ENCODE measurements around the gene SUPT16H.
"Not testable (repeated sequence)": the region's sequence is repeated elsewhere in the genome, so short reads cannot be mapped to it uniquely, and the experiment has no call there.

The SUPT16H gene

DNA sequence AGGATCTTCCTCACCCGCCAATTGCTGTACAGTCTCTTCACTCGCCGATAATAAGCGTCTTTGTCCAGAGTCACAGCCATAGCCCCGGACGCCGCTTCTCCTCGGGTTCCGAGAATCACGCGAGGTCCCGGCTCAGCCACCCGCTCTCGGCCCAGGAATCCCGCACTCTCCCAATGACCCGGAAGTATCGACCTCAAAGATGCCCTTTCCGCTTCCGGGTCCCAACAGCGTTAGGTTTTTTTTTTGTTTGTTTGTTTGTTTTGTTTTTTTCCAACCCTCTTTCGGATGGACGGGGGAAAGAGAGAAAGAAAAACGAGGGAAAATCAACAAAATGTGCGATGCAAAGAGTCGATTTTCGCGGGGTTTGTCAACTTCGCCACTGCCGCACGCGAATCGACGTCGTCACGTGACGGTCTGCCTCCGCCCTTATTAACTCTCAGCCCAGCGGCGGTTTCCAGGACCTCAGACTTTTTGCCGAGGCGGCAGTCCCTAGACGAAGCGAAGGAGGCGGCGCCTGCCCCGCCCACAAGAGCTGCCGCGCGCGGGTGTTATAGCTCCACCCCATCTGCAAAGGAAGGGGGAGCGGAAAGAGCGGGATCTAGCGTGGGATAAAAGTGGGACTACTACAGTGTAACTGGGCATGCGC is at the start of gene SUPT16H:
Gene SUPT16H, minus strand, starts transcription at position 172 of the 646 bp plus-strand sequence. Its CDS starts 92 bp downstream, at position 80.
- DNase-seq (ENCODE audit: low read depth), result peak; percentile 94

DNA sequence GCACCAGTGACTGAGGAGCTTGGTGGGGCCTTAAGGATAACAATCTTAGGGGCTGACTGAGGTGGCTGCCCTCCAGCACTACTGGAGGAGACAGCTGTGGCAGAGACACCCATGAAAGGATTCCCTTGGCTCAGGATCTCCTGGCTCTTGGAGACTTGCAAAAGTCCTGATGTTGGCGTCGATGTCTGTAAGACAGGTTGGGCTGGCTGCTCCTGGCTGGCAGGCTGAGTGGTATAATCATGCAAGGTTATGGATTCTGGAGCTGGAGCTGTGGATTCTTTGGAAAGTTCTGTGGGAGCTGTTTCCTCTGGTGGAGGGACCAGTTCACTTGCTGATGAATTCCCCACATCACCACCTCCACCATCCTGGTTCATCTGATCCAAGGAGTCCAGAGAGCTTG is 47.3 kb upstream of the SUPT16H start:
- DNase-seq (ENCODE audit: low read depth), result no peak

DNA sequence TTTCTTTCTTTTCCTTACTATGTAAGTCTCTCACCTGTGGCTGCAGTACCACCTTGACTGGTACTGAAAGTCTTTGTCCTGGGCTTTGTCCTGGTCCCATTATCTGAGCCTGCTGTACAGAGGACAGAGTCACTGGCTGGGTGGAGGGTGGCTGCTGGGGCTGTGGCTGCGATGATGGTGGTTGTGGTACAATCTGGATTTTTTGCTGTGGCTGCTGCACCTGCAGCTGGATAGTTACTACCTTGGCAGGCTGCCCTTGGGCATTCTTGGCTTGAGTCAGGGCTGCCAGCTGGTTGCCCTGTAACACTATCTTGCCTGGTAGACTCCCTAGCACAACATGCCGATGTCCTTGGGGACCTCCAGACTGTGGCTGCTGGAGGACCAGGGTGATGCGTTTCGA is 45.1 kb upstream of the SUPT16H start:
- no peak for DNase-seq (ENCODE audit: low read depth)

DNA sequence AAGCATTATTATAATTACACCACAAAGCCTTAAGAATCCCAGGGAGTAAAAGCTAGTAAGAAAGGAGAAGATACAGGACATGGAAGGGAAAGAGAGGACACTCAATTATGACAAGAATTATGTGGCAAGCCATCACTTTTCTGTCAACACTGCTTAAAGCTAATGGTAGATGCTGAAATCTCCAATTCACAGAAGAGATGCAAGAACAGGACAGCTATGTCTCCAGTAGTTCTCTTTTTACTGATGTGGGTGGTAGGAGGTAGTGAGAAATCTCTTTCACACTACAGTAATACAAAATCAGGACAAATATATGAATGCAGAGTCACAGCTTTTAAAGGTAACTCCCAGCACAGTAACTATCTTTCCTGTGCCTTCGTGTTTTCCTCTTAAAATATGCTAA is 42.9 kb upstream of the SUPT16H start:
- no peak for DNase-seq (ENCODE audit: low read depth)

DNA sequence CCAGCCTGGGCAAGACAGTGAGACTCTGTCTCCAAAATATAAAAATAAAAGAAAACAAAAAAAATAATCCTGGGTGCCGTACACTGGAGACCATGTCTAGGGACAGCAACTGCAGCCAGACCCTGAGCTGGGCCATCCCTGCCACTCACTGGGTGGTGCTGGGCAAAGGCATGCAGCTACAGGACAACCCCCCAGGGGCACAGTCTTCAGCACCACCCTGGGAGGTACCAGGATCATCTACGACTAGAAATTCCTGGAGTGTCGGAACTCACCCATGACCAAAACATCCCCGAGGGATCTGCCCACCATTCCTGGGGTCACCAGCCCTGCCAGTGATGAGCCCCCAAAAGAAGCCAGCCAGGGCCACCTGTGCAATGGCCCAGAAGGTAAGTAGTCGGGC is 35.7 kb upstream of the SUPT16H start:
- DNase-seq (ENCODE audit: low read depth), result no peak

DNA sequence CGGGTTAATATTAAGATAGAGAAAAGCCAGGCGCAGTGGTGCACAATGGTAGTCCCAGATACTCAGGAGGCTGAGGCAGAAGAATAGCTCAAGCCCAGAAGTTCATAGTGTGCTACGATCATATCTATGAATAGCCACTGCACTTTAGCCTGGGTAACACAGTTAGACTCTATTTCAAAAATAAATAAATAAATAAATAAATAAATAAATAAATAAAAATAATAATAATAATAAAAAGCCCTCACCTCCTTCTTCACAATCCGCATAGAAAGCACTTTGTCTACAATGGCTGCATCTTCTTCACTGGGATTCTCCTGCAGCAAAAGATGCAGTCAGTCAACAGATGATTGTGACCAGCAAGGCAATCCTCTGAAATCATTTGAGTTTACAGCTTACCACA is 31.5 kb upstream of the SUPT16H start:
- no peak for DNase-seq (ENCODE audit: low read depth)

DNA sequence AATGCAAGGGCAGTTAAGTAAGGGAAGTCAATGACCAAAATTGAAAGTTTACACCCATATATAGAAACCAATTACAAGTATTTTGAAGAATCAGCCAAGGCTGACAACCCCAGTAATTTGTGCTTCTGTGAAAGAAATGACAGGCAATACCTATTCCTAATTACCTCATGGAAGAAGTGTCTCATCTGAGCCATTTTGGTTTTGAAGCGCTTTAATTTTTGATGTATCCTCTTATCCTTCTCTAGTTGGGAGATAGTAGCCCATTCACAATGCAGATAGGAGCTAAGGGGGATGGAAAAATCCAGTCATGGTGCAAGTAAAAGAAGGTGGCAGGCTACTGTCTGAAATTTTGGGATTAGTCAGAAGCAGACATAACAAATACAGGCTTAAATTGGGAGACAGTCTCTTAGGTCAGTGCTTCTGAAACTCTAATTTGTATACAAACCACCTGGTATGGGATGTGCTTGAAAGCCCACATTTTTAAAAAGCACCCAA is 30.4 kb upstream of the SUPT16H start:
- DNase-seq (ENCODE audit: low read depth), result no peak

DNA sequence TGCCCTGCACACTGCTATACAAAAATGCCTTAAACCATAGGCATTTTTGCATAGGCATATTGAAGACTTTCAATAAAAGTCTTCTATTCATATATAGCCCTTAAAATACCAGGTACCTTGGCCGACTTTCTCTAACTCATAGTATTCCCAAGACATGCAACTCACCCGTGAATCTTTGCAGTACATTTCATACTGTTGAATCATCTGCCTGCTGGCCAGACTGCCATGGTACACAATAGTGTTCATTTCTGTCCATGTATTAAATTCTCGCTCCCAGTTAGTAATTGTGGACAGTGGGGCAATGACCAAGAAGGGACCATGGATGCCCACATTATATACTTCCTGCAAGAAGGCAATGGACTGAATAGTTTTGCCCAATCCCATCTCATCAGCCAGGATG is 24.3 kb upstream of the SUPT16H start:
- DNase-seq (ENCODE audit: low read depth), result no peak

DNA sequence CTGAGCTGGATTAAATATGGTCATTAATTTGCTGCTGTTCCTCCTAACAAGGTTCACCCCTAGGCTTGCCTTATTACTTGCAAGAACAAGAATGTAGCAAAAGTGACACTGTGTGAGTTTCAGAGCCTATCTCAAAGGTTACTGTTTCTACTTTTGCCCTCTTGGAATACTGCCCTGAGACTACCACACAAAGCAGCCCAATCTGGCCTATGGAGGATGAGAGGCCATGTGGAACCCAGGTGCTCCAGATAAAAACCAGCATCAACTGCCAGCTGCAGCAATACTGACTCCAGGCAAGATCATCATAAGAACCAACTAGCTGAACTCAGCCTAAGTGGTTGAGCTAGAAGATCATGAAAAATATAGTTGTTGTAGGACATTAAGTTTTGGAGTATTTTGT is 22.4 kb upstream of the SUPT16H start:
- DNase-seq (ENCODE audit: low read depth), result no peak

DNA sequence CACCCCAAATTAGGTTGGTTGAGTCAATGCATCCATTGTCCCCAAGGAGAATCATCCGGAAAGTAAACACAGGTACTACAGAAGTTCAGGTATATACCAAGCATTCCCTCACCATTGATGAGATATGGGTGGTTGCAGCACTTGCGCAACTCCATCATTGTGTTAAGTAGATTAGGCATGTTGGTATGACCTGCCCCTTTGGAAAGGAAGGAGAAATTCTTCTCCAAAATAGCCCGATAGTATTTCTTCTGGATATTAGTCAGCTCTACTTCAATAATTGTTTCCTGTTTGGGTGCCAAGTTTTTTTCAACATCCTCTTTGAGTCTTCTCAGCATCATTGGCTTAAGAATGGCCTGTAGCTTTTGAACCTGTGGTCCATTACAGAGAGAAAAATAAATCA is 21.3 kb upstream of the SUPT16H start:
- no peak for DNase-seq (ENCODE audit: low read depth)

DNA sequence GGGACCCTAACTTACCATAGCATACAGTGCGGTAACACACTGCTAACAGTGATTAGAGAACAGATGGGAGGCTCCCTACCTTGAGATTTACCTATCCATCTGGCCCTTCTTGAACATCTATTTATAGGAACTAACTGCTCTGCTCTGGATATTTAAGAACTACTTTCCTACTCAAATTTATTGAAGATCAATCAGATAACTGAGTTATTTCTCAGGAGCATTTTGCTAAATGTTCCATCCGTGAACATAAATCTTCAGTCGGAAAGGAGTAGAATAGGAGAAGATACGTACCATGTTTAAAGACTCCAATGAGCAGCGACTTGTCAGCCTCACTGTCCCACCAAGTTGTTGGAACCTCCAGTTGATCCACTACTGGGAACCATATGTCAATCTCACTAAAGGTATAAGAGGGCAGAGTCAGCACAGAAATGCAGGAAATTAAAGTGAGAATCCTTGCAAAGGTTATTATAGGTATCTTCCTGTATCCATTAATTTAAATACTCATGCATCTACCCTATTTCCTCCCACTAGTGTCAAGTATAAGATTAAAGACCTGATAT is 15.6 kb upstream of the SUPT16H start:
- no peak for DNase-seq (ENCODE audit: low read depth)

DNA sequence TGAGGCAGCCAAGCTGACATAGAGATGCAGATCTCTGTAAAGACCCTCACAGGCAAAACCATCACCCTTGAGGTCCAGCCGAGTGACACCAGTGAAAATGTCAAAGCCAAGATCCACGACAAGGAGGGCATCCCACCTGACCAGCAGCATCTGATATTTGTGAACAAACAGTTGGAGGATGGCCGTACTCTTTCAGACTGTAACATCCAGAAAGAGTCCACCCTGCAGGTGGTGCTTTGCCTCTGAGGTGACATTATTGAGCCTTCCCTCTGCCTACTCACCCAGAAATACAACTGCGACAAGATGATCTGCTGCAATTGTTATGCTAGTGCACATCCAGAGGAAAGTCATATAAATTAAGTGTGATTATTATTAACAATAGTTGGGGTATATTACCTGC is 15.1 kb upstream of the SUPT16H start:
- no peak for DNase-seq (ENCODE audit: low read depth)

DNA sequence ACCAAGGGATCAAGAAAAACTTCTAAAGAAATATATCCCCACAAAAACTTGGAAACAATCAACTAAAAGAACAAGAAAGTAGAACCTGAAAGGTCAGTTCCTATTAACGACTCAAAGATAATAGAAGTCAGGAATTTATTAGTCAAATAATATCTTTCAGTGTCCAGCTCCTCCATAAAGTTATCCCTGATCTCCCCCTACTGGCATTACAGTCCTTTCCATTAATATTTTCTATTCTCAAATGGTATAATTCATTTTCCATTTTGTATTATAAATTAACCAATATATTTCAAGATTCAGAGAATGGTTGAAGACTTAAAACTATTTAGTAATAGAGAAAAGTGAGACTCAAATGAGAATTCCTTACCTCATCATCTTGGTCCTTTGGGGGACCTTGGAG is 11.6 kb upstream of the SUPT16H start:
- DNase-seq (ENCODE audit: low read depth), result no peak

DNA sequence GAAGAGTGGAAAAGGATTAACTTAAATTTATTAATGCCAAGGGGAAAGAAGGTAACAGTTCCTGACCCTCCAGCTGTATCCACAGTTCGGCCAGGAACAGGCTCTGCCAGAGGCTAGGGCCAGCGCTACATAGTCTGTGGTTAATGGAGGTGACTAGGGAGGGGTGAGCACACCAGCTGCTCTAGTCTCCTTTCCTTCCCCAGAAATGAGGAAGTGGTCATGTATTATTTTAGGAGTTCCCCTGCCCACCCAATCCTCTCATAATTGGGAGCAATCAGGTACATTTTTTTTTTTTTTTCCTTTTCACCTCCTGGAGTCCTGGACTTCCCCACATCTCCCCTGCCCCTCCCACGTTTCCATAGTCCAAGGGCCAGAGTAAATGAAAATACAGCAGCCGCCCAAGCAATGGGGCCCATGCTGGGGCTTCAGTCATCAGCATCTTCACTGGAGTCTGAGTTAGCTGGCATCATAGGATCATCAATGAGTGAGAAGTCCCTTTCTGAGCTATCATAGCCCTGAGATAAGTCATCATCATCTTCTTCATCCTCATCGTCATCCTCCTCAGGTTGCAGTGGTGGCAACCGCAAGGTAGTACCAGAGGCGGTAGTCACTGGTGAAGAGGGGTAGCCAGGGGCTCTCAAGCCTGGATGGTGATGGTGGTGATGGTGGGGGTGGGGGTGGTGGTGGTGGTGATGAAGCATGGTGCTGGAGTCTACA is 1.5 kb upstream of the SUPT16H start:
- no peak for DNase-seq (ENCODE audit: low read depth)

DNA sequence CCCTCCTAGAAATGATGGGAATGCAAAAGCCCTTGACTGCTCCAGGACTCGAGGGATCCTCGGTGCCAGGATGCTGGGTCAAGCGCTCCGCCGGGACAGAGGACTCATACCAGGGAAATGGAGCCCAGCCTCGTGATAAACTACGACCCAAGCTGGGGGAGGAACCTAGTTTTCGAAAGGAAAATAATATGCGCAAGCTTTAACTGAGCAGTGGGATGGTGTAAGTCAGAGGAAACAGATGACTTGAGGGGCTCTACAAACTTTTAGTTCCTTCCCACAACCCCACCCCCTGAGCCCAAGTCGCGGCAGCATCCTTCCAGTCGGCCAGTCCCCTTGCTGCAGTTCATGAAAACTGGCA is 654 bp upstream of the SUPT16H start:
- no peak for DNase-seq (ENCODE audit: low read depth)

DNA sequence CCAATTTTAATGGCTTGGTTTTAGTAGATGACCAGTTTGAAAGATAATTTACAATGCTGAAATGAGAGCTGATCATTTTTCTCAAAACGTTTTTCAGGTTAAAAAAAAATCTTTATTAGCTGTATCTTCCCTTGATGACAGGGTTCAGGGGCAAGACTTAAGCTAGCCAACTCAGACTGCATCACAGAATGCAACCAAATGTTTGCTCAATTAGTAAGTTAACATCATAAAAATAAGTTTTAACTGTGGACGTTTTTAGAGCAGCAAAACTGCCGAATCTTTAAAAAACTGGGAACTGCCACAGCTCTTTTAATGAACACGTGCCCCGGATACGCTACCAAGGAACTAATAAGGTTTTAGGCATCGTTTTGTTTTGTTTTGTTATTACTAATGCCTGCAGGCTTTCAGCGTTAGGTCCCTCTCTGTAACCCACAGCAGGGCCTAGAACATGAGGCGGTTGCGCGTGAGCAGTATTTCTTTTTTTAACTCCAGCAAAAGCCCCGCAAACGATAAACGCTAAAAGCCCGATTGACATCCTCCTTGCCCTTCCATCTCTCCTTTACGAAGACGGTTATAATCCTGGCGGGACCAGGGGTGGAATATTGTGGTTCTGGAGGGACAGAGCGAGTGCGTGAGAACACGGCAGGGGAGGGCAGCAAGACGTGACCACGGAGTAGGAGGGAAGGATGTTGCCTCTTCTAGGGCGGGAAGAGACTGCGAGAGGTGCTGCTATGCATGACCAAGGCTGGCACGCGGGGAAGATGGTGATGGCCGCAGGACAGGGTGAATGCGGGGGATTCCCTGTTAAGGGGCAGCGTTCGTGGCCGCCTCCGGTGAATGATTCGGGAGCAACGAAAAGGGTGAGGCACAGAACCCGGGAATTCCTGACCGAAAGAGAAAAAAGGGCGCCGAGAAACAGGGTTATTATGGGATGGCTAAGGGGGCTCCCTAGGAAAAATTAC is 652 bp downstream of the SUPT16H start:
- peak; percentile 39 for DNase-seq (ENCODE audit: low read depth)

DNA sequence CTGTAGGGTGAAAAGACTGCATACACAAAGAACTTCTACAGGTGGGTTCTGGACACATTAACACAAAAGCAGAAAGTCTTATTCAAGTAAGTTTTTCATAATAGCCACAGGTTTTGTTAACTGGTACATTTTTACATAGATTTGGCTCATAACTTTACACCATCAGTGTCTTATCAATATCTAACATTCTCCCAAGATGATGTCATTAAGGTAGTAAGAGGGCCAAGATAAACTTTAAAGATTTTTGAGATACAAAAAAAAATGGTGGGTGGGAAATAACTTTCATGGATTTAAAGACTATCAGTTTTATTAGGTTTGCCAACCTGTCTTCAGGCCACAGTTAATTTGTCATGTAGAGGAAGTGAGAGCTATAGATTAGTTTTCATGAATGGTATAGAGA is 1.7 kb downstream of the SUPT16H start:
- DNase-seq (ENCODE audit: low read depth), result no peak

DNA sequence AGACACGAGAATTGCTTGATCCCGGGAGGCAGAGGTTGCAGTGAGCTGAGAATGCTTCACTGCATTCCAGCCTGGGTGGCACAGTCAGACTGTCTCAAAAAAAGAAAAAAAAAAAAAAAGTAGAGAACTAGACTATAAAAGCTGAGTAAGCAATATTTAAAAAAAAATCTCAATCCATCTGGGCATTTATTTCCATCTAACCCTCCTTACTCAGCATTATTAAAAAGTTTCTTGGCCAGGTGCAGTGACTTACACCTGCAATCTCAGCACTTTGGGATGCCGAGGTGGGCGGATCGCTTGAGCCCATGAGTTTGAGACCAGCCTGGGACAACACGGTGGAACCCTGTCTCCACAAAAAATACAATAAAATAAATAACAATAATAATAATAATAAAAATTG is 4.5 kb downstream of the SUPT16H start:
- DNase-seq (ENCODE audit: low read depth), result no peak

DNA sequence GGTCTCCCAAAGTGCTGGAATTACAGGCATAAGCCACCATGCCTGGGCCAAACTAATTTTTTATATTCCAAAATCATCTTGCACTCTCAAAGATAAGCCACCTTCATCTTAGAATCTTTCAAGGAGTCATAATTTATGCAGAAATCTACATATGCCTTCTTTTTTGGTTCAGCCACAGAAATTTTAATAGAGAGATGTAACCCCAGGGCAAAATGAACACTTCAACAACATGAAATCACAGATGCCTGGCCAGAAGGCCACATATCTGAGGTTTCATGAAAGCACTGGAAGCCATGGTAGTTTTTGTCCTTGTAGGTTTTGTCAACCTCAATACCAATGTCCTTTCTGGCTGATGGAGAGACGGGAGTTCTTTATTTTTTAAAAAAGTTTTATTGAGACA is 9.8 kb downstream of the SUPT16H start:
- DNase-seq (ENCODE audit: low read depth), result no peak

DNA sequence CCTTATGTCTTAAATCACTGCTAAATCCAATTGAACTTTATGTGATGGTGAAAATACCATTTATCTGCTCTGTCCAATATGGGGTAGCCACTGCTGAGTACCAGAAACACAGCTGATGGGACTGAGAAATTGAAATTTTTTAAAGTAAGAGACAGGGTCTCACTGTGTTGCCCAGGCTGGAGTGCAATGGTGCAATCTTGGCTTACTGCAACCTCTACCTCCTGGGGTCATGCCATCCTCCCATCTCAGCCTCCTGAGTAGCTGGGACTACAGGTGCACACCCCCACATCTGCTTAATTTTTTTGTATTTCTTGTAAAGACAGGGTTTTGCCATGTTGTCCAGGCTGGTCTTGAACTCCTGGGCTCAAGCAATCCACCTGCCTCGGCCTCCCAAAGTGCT is 11.0 kb downstream of the SUPT16H start:
- not testable (repeated sequence) for DNase-seq (ENCODE audit: low read depth)

DNA sequence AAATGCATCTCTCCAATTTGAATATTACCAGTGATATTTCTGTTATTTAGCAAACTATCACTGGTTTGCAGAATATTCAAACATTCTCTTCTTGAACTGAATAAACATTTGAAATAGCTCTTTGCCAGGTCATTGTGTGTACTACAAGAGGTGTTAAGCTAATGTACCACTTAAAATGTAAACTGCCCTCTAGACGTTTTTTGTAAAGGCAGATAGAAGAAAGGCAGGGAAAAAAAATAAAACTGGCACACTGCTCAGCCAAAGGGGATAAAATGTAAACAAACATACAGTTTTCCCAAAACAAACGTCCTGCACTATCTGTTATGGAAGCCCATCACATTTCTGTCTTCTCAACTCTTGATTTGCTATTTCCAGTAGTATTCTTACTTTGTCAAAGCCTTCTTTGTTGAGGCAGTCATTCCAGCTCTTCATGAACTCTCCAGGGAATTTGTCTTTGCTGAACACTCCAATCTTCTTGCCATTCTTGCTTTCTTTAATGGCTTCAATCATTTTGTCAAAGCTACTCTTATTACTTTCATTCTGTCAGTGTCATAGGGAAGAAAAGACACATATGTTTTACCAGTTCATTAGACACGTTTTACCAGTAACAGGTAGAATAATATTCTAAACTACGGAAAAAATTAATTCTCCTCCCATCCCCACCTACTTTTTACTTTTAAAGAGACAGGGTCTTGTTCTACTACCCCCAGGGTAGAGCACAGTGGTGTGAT is 13.7 kb downstream of the SUPT16H start:
- no peak for DNase-seq (ENCODE audit: low read depth)
